K562 (cell line): ENCODE data around the gene ZER1. TPM values are rescaled to one million over a fixed set of nuclear protein-coding genes. Genes with fewer than 3 reads are reported as not detected.

Experiments used
- ATAC-seq: fragments of 200-7000 bp; cut with Tn5 transposase; 3 replicates; pipeline ENCODE4 v1.9.1; 2020; ENCODE audit warnings: moderate library complexity
- BruUV-seq: library from RNA; stranded (reverse); fragments of 400-500 nt; replicated peaks from 2 replicates; lab custom pipeline; 2021; lab: Mats Ljungman, UMichigan
- CTCF ChIA-PET: fragments of 300-600 bp; formaldehyde crosslinking; extraction: SDS; loops from one replicate; lab custom pipeline; 2021; ENCODE audit warnings: low intra/inter-chr PET ratio; lab: Yijun Ruan, JAX
- POLR2A ChIA-PET: fragments of 300-600, 350-650 bp; sonication (Branson Sonifier 250); formaldehyde crosslinking; extraction: SDS; loops from one replicate; lab custom pipeline; 2021; ENCODE audit warnings: antibody characterized with exemption, inconsistent platforms; lab: Yijun Ruan, JAX
- DNase-seq, 4 experiments: peaks; one replicate each; pipeline versions ENCODE4 v3.0.0 to v3.0.0-alpha.2; 2011 to 2018; ENCODE audit warnings: low spot score in 3 of 4, mixed read lengths in 3 of 4; ENCODE audit errors: extremely low read depth in 1 of 4
- FAIRE-seq: peaks from 2 replicates; lab custom pipeline; 2011; peaks lifted over from hg19 to GRCh38; lab: Jason Lieb, UNC
- H2AFZ ChIP-seq: 2 replicates; pipeline ENCODE4 v1.6.0; 2011; ENCODE audit warnings: low read depth, low read length, control low read depth, inconsistent platforms
- H3K27ac ChIP-seq: fragments of 200-600 bp; 3 replicates; pipeline ENCODE4 v1.8.0; 2011; ENCODE audit warnings: low read depth, mild to moderate bottlenecking, control low read depth, inconsistent platforms, low read length, moderate library complexity, mixed read lengths; ENCODE audit errors: extremely low read depth
- H3K27me3 ChIP-seq, 2 experiments: fragments of 300-600 bp in 1 of 2; 2 replicates in 1 of 2; 3 replicates in 1 of 2; pipeline versions ENCODE4 v1.6.0 to v1.8.0; 2011; ENCODE audit warnings: inconsistent platforms in 2 of 2, low read length in 2 of 2, mild to moderate bottlenecking in 1 of 2, mixed read lengths in 1 of 2, moderate library complexity in 1 of 2; ENCODE audit not compliant: control insufficient read depth in 2 of 2, insufficient read depth in 2 of 2
- H3K36me3 ChIP-seq: fragments of 300-600 bp; 3 replicates; pipeline ENCODE4 v1.8.0; 2011; ENCODE audit warnings: mild to moderate bottlenecking, low read length, inconsistent platforms; ENCODE audit not compliant: control insufficient read depth, insufficient read depth
- H3K4me1 ChIP-seq, 2 experiments: fragments of 200-600 bp in 1 of 2; replicated peaks in 1 of 2; 2 replicates in 1 of 2; 3 replicates in 1 of 2; pipeline versions ENCODE4 v1.5.1 to v1.8.0; 2011; ENCODE audit warnings: inconsistent platforms in 2 of 2, low read length in 2 of 2, mild to moderate bottlenecking in 1 of 2, mixed read lengths in 1 of 2, moderate library complexity in 1 of 2; ENCODE audit not compliant: control insufficient read depth in 2 of 2, insufficient read depth in 2 of 2
- H3K4me2 ChIP-seq: 2 replicates; pipeline ENCODE4 v1.6.1; 2011; ENCODE audit warnings: low read length, control low read depth, inconsistent platforms, mixed read lengths; ENCODE audit not compliant: insufficient read depth
- H3K4me3 ChIP-seq: fragments of 200-600 bp; sonication (generic), shearing (Covaris generic); 2 replicates; pipeline ENCODE4 v1.5.1; 2016; ENCODE audit warnings: control low read depth, inconsistent platforms
- H3K79me2 ChIP-seq: fragments of 200-600 bp; 3 replicates; pipeline ENCODE4 v1.8.0; 2011; ENCODE audit warnings: low read length, inconsistent platforms; ENCODE audit not compliant: control insufficient read depth, insufficient read depth
- H3K9ac ChIP-seq, 2 experiments: 2 replicates each; pipeline versions ENCODE4 v1.6.0 to v1.6.1; 2011; ENCODE audit warnings: low read depth in 2 of 2, low read length in 2 of 2, control low read depth in 1 of 2, inconsistent platforms in 1 of 2, mild to moderate bottlenecking in 1 of 2, mixed read lengths in 1 of 2; ENCODE audit not compliant: insufficient read depth in 1 of 2
- H3K9me1 ChIP-seq: one replicate; pipeline ENCODE4 v1.6.0; 2011; ENCODE audit warnings: inconsistent platforms, mild to moderate bottlenecking, low read length, moderate library complexity; ENCODE audit not compliant: control insufficient read depth, insufficient read depth
- H3K9me3 ChIP-seq: replicated peaks from 2 replicates; pipeline ENCODE4 v1.5.1; 2011; ENCODE audit warnings: low read depth, low read length, inconsistent platforms; ENCODE audit not compliant: control insufficient read depth, insufficient read depth
- H4K20me1 ChIP-seq: replicated peaks from 2 replicates; pipeline ENCODE4 v1.6.1; 2011; ENCODE audit warnings: low read length, inconsistent platforms, mixed read lengths; ENCODE audit not compliant: control insufficient read depth, insufficient read depth
- ZBTB33 ChIP-seq: sonication (generic); formaldehyde crosslinking; IDR thresholded peaks from 2 replicates; pipeline ENCODE4 v1.8.1; 2023; ENCODE audit warnings: mild to moderate bottlenecking, missing genetic modification reagents
- ZNF184 ChIP-seq: sonication (generic); formaldehyde crosslinking; IDR thresholded peaks from 2 replicates; pipeline ENCODE4 v1.5.0; 2020; ENCODE audit warnings: missing genetic modification reagents
- WGBS: fragments of 100-300 bp; shearing (Covaris generic); methylation state at CpG from one replicate; pipeline ENCODE4 v1.1.6; 2016; ENCODE audit warnings: low coverage, mixed read lengths; ENCODE audit not compliant: insufficient coverage; ENCODE audit errors: missing lambda C conversion rate; 5-methylcytosine and 5-hydroxymethylcytosine counted together
- in situ Hi-C: fragments of 300-500 bp; cut with MboI; formaldehyde crosslinking; loops from 4 replicates; pipeline ENCODE4 v1.15.0; 2018; ENCODE audit warnings: inconsistent platforms, mixed read lengths
- intact Hi-C: fragments of 100-400 bp; cut with micrococcal nuclease; formaldehyde crosslinking; loops from 2 replicates; pipeline ENCODE4 v1.14.2; 2022
- polyA plus RNA-seq, 8 experiments: library from polyadenylated mRNA; depleted of rRNA in 4 of 8; stranded (reverse) in 5 of 8; unstranded in 3 of 8; fragments of >200 nt; fragmentation: Nextera tagmentation in 2 of 8; fragmentation: Illumina TruSeq in 1 of 8; extraction: Ambion mirVana in 2 of 8; extraction: Trizol in 1 of 8; gene quantifications; 2 replicates each; pipeline versions ENCODE4 v1.2.1 to v1.2.3, GENCODE V29; 2011 to 2014; ENCODE audit warnings: inconsistent platforms in 1 of 8, missing spikeins in 1 of 8
- total RNA-seq, 7 experiments: library from RNA; depleted of rRNA in 6 of 7; stranded (reverse); fragments of >200 nt in 6 of 7; fragmentation: Illumina TruSeq in 2 of 7; extraction: Trizol in 2 of 7; gene quantifications; 2 replicates each; pipeline versions ENCODE4 v1.2.1 to v1.2.3, GENCODE V29; 2011 to 2021; ENCODE audit warnings: low replicate concordance in 1 of 7

The ZER1 gene
- total and polyA plus RNA-seq, 9 of the 15 experiments (the other 6 are each of a cell fraction or from before 2014, with no cell fraction given), result 0.07 to 10.7 (median 6.2) TPM

DNA sequence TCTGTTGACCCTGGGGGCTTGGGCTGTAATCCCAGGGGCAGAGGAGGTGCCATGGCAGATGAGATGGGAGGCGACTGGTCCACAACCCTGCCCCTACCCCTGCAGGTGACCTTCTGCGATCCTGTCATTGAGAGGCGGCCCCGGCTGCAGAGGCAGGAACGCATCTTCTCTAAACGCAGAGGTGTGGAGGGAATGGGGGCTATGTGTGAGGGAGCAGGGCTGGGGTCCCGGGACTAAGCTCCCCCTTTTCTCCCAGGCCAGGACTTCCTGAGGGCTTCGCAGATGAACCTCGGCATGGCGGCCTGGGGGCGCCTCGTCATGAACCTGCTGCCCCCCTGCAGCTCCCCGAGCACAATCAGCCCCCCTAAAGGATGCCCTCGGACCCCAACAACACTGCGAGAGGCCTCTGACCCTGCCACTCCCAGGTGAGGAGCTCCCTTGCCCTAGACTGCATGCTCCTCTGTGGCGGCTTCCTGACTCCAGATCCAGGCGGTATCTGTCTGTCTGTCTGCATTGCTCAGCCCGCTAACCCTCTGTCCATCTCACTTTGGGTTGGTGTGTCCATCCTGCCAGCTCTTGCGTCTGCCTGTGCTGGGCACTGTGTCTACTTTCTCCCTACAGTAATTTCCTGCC, 57.7 kb downstream of the ZER1 start:
- no peaks in the 10 kb centered on the region; a peak in 1 of 5 replicates for H3K4me1 ChIP-seq
- no TSS peak for BruUV-seq
- in situ Hi-C loops (loop anchor here (10.0 kb wide), 1 partner anchor 289 kb away; the partner anchor contains the start of gene CERCAM), intact Hi-C loops (no loop called here)
- ChIA-PET POLR2A (interaction anchor here (1.3 to 2.2 kb wide), 2 partner anchors 9 to 10 kb away, joined by 5 to 9 read pairs; no protein-coding TSS in a partner anchor), CTCF (no interaction called here)
- no peaks in the 10 kb centered on the region for H3K9me1 ChIP-seq
- no peaks in the 10 kb centered on the region for H4K20me1 ChIP-seq
- H3K4me2 ChIP-seq, result no peak overlapping the region
- no peaks in the 10 kb centered on the region for H3K9me3 ChIP-seq
- no peak for ATAC-seq
- H3K36me3 ChIP-seq, result peaks cover 60% of the 10 kb centered on the region; the same call in 2 of the 3 replicates
- TF ChIP-seq ZBTB33 (peak; percentile 76; the same call in 1 of the 2 replicates), ZNF184 (CRISPR knock-in tag) (no peak)
- H3K27ac ChIP-seq, result no peak overlapping the region
- no peak overlapping the region for H2AFZ ChIP-seq
- no peaks in the 10 kb centered on the region for H3K27me3 ChIP-seq
- H3K4me3 ChIP-seq, result no peak overlapping the region
- no peaks in the 10 kb centered on the region for H3K79me2 ChIP-seq
- no peak for DNase-seq
- no peak overlapping the region for H3K9ac ChIP-seq
- 96% methylated on average over 13 of the region's 19 CpGs for WGBS
- FAIRE-seq, result no peak
